SU-DHL-6 (cell line): Measurements from ENCODE around the gene COG7.

Experiments
- CTCF ChIP-seq: fragments of 200-600 bp; sonication (generic); IDR thresholded peaks from one replicate; pipeline ENCODE4 v1.5.1; 2017; ENCODE audit warnings: antibody characterized with exemption, mild to moderate bottlenecking, low read length, moderate library complexity; ENCODE audit not compliant: insufficient read depth, poor library complexity, severe bottlenecking
- EZH2phosphoT487 ChIP-seq: fragments of 200-600 bp; sonication (generic), shearing (Covaris generic); conservative IDR thresholded peaks from 2 replicates; pipeline ENCODE4 v1.6.1; 2018; ENCODE audit warnings: mild to moderate bottlenecking, antibody characterized with exemption, low read length, moderate library complexity, mixed read lengths

DNA sequence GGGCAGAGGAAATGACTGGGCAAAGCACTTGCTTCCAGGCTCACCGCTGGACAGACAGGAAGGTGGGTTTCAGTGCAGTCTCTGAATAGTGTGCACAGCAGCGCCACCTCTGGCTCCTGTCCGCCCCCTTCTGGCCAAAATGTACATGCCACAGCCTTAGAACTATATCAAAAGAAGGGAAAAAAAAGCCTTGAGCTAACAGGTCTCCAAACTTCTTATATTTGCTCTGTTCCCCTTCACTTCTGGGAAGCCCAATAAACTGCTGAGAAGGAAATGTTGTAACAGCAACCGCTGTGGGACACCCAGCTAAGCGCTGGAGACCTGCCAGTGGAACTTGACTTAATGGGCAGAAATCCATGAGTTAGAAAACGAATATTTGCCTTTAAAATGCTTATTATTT lies 17.5 kb downstream of the COG7 start:
- TF ChIP-seq EZH2phosphoT487 (no peak), CTCF (peak; percentile 97)
